22Rv1 (cell line): ENCODE data around the gene BCKDHA.

Experiments used
- ZFX ChIP-seq: fragments of 450-650 bp; IDR thresholded peaks from 2 replicates; pipeline ENCODE4 v1.6.1; 2017; ENCODE audit warnings: antibody characterized with exemption, borderline replicate concordance
- TF ChIP-seq, protein P1 (sequence below): fragments of 450-650 bp; IDR thresholded peaks from 2 replicates; pipeline ENCODE4 v1.5.1; 2017; ENCODE audit warnings: mild to moderate bottlenecking

DNA sequence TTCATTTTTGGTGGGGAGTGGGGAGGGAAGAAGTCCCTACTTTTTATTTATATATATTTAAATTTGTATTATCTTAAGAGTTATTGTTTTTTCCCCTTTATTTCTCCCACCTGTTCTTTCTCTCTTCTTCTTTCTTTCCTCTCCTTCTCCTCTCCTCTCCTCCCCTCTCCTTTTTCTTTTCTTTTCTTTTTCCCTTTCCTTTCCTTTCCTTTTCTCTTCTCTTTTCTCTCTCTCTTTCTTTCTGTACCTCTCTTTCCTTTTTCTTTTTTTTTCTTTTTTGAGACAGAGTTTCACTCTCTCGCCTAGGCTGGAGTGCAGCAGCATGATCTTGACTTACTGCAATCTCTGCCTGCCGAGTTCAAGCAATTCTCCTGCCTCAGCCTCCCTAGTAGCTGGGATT, 1.9 kb downstream of the BCKDHA start:
- TF ChIP-seq, protein P1, sequence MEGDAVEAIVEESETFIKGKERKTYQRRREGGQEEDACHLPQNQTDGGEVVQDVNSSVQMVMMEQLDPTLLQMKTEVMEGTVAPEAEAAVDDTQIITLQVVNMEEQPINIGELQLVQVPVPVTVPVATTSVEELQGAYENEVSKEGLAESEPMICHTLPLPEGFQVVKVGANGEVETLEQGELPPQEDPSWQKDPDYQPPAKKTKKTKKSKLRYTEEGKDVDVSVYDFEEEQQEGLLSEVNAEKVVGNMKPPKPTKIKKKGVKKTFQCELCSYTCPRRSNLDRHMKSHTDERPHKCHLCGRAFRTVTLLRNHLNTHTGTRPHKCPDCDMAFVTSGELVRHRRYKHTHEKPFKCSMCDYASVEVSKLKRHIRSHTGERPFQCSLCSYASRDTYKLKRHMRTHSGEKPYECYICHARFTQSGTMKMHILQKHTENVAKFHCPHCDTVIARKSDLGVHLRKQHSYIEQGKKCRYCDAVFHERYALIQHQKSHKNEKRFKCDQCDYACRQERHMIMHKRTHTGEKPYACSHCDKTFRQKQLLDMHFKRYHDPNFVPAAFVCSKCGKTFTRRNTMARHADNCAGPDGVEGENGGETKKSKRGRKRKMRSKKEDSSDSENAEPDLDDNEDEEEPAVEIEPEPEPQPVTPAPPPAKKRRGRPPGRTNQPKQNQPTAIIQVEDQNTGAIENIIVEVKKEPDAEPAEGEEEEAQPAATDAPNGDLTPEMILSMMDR, result no peak
- no peak for TF ChIP-seq ZFX
